Neural cell (in vitro differentiated cells): ENCODE data around the gene CCT3. TPM values are rescaled to one million over a fixed set of nuclear protein-coding genes. Genes with fewer than 3 reads are reported as not detected.

Experiments used
- H2AFZ ChIP-seq: fragments of 200-600, 300-800 bp; sonication (generic), shearing (Covaris generic); 2 replicates; pipeline ENCODE4 v1.6.0; 2014; ENCODE audit warnings: low read depth, mild to moderate bottlenecking, antibody characterized with exemption, low read length, moderate library complexity
- H3F3A ChIP-seq: fragments of 200-600 bp; shearing (Covaris generic); 2 replicates; pipeline ENCODE4 v1.6.1; 2016; ENCODE audit warnings: mild to moderate bottlenecking, moderate library complexity, mixed read lengths, antibody characterized with exemption, low read length; ENCODE audit not compliant: insufficient read depth, poor library complexity, severe bottlenecking
- H3K27ac ChIP-seq: fragments of 200-600, 300-800 bp; sonication (generic), shearing (Covaris generic); 2 replicates; pipeline ENCODE4 v1.5.1; 2014; ENCODE audit warnings: mild to moderate bottlenecking, low read length, moderate library complexity
- H3K27me3 ChIP-seq: fragments of 300-800, 200-600 bp; sonication (generic), shearing (Covaris generic); 2 replicates; pipeline ENCODE4 v1.6.0; 2014; ENCODE audit warnings: mild to moderate bottlenecking, low read depth, low read length, moderate library complexity; ENCODE audit not compliant: insufficient read depth
- H3K36me3 ChIP-seq: fragments of 300-800, 200-600 bp; sonication (generic), shearing (Covaris generic); 2 replicates; pipeline ENCODE4 v1.5.1; 2014; ENCODE audit warnings: mild to moderate bottlenecking, antibody characterized with exemption, low read length, moderate library complexity; ENCODE audit not compliant: insufficient read depth
- H3K4me2 ChIP-seq: fragments of 300-800, 200-600 bp; sonication (generic), shearing (Covaris generic); 2 replicates; pipeline ENCODE4 v1.6.0; 2014; ENCODE audit warnings: mild to moderate bottlenecking, low read length
- H3K4me3 ChIP-seq: fragments of 300-800, 200-600 bp; sonication (generic), shearing (Covaris generic); 2 replicates; pipeline ENCODE4 v1.5.1; 2014; ENCODE audit warnings: mild to moderate bottlenecking, low read length, moderate library complexity
- H3K79me2 ChIP-seq: fragments of 200-600 bp; shearing (Covaris generic); replicated peaks from 2 replicates; pipeline ENCODE4 v1.6.0; 2014; ENCODE audit warnings: mild to moderate bottlenecking, low read length, moderate library complexity; ENCODE audit not compliant: insufficient read depth
- H3K9ac ChIP-seq: fragments of 300-800, 200-600 bp; sonication (generic), shearing (Covaris generic); 2 replicates; pipeline ENCODE4 v1.6.1; 2016; ENCODE audit warnings: mild to moderate bottlenecking, low read length, mixed read lengths
- H3K9me2 ChIP-seq: fragments of 200-600 bp; shearing (Covaris generic); 2 replicates; pipeline ENCODE4 v1.6.1; 2016; ENCODE audit warnings: mild to moderate bottlenecking, low read length, mixed read lengths; ENCODE audit not compliant: insufficient read depth
- H3K9me3 ChIP-seq: fragments of 200-600, 300-800 bp; sonication (generic), shearing (Covaris generic); 2 replicates; pipeline ENCODE4 v1.6.1; 2016; ENCODE audit warnings: mild to moderate bottlenecking, mixed run types, low read length, moderate library complexity, mixed read lengths
- H4K20me1 ChIP-seq: fragments of 200-600 bp; shearing (Covaris generic); 2 replicates; pipeline ENCODE4 v1.6.1; 2016; ENCODE audit warnings: mild to moderate bottlenecking, mixed run types; ENCODE audit not compliant: insufficient read depth
- CTCF ChIP-seq: fragments of 450-650 bp; IDR thresholded peaks from 2 replicates; pipeline ENCODE4 v1.5.1; 2014; ENCODE audit warnings: antibody characterized with exemption, mild to moderate bottlenecking, moderate library complexity; ENCODE audit not compliant: poor library complexity, severe bottlenecking
- EP300 ChIP-seq: fragments of 450-650 bp; conservative IDR thresholded peaks from 2 replicates; pipeline ENCODE4 v1.6.1; 2014; ENCODE audit warnings: antibody characterized with exemption, mild to moderate bottlenecking, moderate library complexity; ENCODE audit not compliant: poor library complexity, severe bottlenecking
- EZH2 ChIP-seq: fragments of 200-600, 300-800 bp; shearing (Covaris generic), sonication (generic); IDR thresholded peaks from 2 replicates; pipeline ENCODE4 v1.6.1; 2014; ENCODE audit warnings: antibody characterized with exemption, low read length, borderline replicate concordance, mild to moderate bottlenecking; ENCODE audit not compliant: insufficient read depth, poor library complexity, severe bottlenecking
- MXI1 ChIP-seq: fragments of 450-650 bp; conservative IDR thresholded peaks from 2 replicates; pipeline ENCODE4 v1.6.1; 2014; ENCODE audit warnings: antibody characterized with exemption, mild to moderate bottlenecking; ENCODE audit not compliant: poor library complexity, severe bottlenecking
- POLR2AphosphoS5 ChIP-seq: IDR thresholded peaks from 2 replicates; pipeline ENCODE4 v1.6.1; 2012
- RAD21 ChIP-seq: fragments of 450-650 bp; conservative IDR thresholded peaks from 2 replicates; pipeline ENCODE4 v1.6.1; 2014; ENCODE audit warnings: antibody characterized with exemption, mild to moderate bottlenecking, moderate library complexity
- REST ChIP-seq: IDR thresholded peaks from 2 replicates; pipeline ENCODE4 v1.6.1; 2012; ENCODE audit warnings: borderline replicate concordance
- SMC3 ChIP-seq: fragments of 450-650 bp; conservative IDR thresholded peaks from 2 replicates; pipeline ENCODE4 v1.6.1; 2014; ENCODE audit warnings: antibody characterized with exemption, mild to moderate bottlenecking, moderate library complexity; ENCODE audit not compliant: poor library complexity
- TAF1 ChIP-seq: IDR thresholded peaks from 2 replicates; pipeline ENCODE4 v1.6.1; 2012; ENCODE audit warnings: low read depth
- polyA plus RNA-seq: library from polyadenylated mRNA; depleted of rRNA; stranded (reverse); fragments of >200 nt; gene quantifications from 2 replicates; pipeline ENCODE4 v1.2.3, GENCODE V29; 2014

CCT3 gene
- polyA plus RNA-seq, 1 donor from 2014 or later: 288 TPM

GRCh38 chr1:156293098-156293434 is 45.0 kb downstream of the CCT3 start:
- Histone ChIP-seq H3K4me3 (no peak overlapping the region), H2AFZ (no peak overlapping the region), H3K79me2 (no peaks in the 10 kb centered on the region), H3K27ac (no peak overlapping the region), H3K36me3 (no peaks in the 10 kb centered on the region), H4K20me1 (no peaks in the 10 kb centered on the region), H3K9me2 (no peaks in the 10 kb centered on the region), H3F3A (no peaks in the 10 kb centered on the region), H3K9me3 (no peaks in the 10 kb centered on the region), H3K27me3 (no peaks in the 10 kb centered on the region), H3K4me2 (no peak overlapping the region), H3K9ac (no peak overlapping the region)
- TF ChIP-seq RAD21: no peak
- TF ChIP-seq TAF1: no peak
- TF ChIP-seq CTCF: no peak
- TF ChIP-seq EP300: no peak
- TF ChIP-seq EZH2: no peak
- TF ChIP-seq SMC3: no peak
- TF ChIP-seq REST: no peak
- TF ChIP-seq POLR2AphosphoS5: no peak
- no peak for TF ChIP-seq MXI1

- no peaks in the 10 kb centered on the region for H4K20me1 ChIP-seq
- no peak overlapping the region for H3K4me3 ChIP-seq
- no peaks in the 10 kb centered on the region for H3K9me3 ChIP-seq
- no peak overlapping the region for H2AFZ ChIP-seq
- no peaks in the 10 kb centered on the region for H3K36me3 ChIP-seq
- no peak for TF ChIP-seq TAF1
- no peak for TF ChIP-seq MXI1
- no peak for TF ChIP-seq RAD21
- TF ChIP-seq POLR2AphosphoS5: no peak
- TF ChIP-seq EP300: no peak
- no peak for TF ChIP-seq REST
- no peak for TF ChIP-seq CTCF
- no peak for TF ChIP-seq EZH2
- TF ChIP-seq SMC3: no peak
- no peaks in the 10 kb centered on the region for H3K9me2 ChIP-seq
- H3K27ac ChIP-seq: no peak overlapping the region
- H3K27me3 ChIP-seq: no peaks in the 10 kb centered on the region
- no peak overlapping the region for H3K4me2 ChIP-seq
- no peaks in the 10 kb centered on the region for H3F3A ChIP-seq
- no peaks in the 10 kb centered on the region for H3K79me2 ChIP-seq
- H3K9ac ChIP-seq: no peak overlapping the region
Observed at GRCh38 chr1:156291226-156292061, 46.6 kb downstream of the CCT3 start.
